Measurements from ENCODE around the gene RALGAPA2. TPM values are rescaled to one million over a fixed set of nuclear protein-coding genes. Genes with fewer than 3 reads are reported as not detected.

RALGAPA2 gene
- total RNA-seq, 2 donors from 2014 or later, result 40.2 to 45.4 TPM

GRCh38 chr20:20390393-20390792, 322.1 kb downstream of the RALGAPA2 start:
- no peaks in the 10 kb centered on the region for H3K27me3 ChIP-seq
- peaks cover 6 to 7% of the 10 kb centered on the region in 2 donors for H3K36me3 ChIP-seq (replicated peaks in 1 of 2; ENCODE audit: insufficient read depth in 1 of 2, low read depth in 2 of 2)
- no peak for DNase-seq
- WGBS, 2 donors, result 89 to 91% methylated on average over 9 of the region's 9 CpGs
- intact Hi-C loops (cut with DNase I), result no loop called here
- no peak for ATAC-seq
- no peak for TF ChIP-seq POLR2A (IDR thresholded peaks at IDR 0.05)
- TF ChIP-seq, protein P1, sequence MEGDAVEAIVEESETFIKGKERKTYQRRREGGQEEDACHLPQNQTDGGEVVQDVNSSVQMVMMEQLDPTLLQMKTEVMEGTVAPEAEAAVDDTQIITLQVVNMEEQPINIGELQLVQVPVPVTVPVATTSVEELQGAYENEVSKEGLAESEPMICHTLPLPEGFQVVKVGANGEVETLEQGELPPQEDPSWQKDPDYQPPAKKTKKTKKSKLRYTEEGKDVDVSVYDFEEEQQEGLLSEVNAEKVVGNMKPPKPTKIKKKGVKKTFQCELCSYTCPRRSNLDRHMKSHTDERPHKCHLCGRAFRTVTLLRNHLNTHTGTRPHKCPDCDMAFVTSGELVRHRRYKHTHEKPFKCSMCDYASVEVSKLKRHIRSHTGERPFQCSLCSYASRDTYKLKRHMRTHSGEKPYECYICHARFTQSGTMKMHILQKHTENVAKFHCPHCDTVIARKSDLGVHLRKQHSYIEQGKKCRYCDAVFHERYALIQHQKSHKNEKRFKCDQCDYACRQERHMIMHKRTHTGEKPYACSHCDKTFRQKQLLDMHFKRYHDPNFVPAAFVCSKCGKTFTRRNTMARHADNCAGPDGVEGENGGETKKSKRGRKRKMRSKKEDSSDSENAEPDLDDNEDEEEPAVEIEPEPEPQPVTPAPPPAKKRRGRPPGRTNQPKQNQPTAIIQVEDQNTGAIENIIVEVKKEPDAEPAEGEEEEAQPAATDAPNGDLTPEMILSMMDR (IDR thresholded peaks at IDR 0.05), result no peak
- no peaks in the 10 kb centered on the region for H3K9me3 ChIP-seq
- no peaks in the 10 kb centered on the region for H3K4me1 ChIP-seq
- no peak overlapping the region for H3K4me3 ChIP-seq
- no peak overlapping the region for H3K27ac ChIP-seq

DNA sequence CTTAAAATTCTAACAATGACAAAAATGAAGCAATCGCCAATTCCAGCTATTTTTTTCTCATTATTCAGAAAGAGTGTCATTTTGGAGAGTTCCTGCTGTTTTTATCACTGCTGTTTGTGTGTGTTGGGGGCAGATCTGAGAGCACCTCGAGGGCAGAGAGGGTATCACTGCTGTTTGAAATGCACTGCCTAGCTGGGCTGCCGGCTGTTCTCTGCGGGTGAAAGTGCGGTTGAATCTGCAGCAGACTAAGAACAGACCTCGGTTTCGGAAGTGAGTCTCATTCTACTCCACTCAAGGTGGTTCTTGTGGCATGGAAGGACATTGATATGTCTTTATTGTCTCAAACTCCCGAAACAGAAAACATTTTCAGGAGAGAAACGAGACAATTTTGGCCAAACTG, 326.3 kb downstream of the RALGAPA2 start:
- ATAC-seq, result no peak
- no peaks in the 10 kb centered on the region for H3K36me3 ChIP-seq (replicated peaks in 1 of 2; ENCODE audit: insufficient read depth in 1 of 2, low read depth in 2 of 2)

GRCh38 chr20:20375862-20376261, 336.6 kb downstream of the RALGAPA2 start:
- 49 to 56% methylated on average over 8 of the region's 8 CpGs for whole genome bisulfite sequencing, 2 donors
- Histone ChIP-seq H3K4me3 (no peak overlapping the region), H3K27ac (no peak overlapping the region), H3K4me1 (no peaks in the 10 kb centered on the region), H3K36me3 (replicated peaks in 1 of 2; ENCODE audit: insufficient read depth in 1 of 2, low read depth in 2 of 2) (no peaks in the 10 kb centered on the region), H3K9me3 (peaks cover 0 to 2% (median 0%) of the 10 kb centered on the region in 3 donors), H3K27me3 (no peaks in the 10 kb centered on the region)
- DNase-seq (no peak), ATAC-seq (no peak)
- no peak for TF ChIP-seq POLR2A (IDR thresholded peaks at IDR 0.05)
- TF ChIP-seq, protein P1 (IDR thresholded peaks at IDR 0.05), result no peak
- intact Hi-C loops (cut with DNase I), result no loop called here

More for the DNA sequence above, 326.3 kb downstream of the RALGAPA2 start:
- TF ChIP-seq, protein P1 (IDR thresholded peaks at IDR 0.05), result no peak
- DNase-seq, result no peak
- H3K4me3 ChIP-seq, result no peak overlapping the region
- H3K27me3 ChIP-seq, result no peaks in the 10 kb centered on the region
- WGBS, 2 donors, result 39 to 48% methylated on average over 9 of the region's 9 CpGs
- intact Hi-C loops (cut with DNase I), result no loop called here
- no peaks in the 10 kb centered on the region for H3K4me1 ChIP-seq
- H3K9me3 ChIP-seq, result no peaks in the 10 kb centered on the region
- H3K27ac ChIP-seq, result no peak overlapping the region

DNA sequence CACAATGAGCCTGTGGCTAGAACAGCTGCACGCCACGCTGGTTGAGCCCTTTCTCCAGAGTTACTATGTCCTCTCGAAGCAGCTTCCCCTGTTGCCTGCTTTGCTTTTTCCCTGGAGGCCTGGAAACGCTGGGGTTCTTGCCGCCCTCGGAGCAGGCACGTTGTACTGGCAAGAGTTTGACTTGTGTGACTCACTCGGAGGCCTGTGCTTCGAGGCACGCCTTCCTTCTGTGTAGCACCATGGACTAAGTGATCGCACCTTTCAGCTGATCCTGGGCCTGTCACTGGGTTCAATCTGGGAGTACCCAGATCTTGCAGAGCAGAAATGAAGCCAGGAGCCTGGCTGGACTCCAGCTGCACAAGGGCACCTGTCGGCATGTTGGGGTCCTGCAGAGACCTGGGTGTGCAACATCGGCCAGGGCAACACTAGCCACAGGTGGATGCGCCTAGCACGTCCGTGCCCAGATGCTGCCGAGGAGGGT, 339.3 kb downstream of the RALGAPA2 start:
- no peak for TF ChIP-seq POLR2A (IDR thresholded peaks at IDR 0.05)
- TF ChIP-seq, protein P1 (IDR thresholded peaks at IDR 0.05), result no peak
- intact Hi-C loops (cut with DNase I), result no loop called here
- no peak for DNase-seq

DNA sequence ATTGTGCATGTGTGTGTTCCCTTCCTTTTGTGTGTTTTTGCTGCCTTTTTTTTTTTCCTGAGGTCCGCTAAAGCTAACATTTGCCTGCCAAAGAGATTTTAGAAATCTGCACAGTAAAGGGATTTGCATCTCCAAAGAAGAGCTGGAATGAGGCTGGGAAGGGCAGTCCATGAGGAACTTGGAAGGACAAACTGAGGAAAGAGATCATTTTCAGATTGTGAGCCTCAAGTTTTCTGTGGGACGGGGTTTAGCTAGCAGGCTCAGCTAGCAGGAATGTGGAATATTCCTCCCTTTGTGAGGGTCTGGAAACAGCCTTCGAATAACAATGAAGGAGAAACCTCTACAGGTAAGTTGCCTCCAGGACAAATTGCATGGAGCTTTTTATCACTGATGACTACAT, 340.8 kb downstream of the RALGAPA2 start:
- DNase-seq, result no peak
- Histone ChIP-seq H3K9me3 (no peaks in the 10 kb centered on the region), H3K27me3 (peaks cover 0 to 10% of the 10 kb centered on the region in 2 donors), H3K27ac (no peak overlapping the region), H3K4me3 (no peak overlapping the region), H3K36me3 (replicated peaks in 1 of 2; ENCODE audit: insufficient read depth in 1 of 2, low read depth in 2 of 2) (no peaks in the 10 kb centered on the region), H3K4me1 (peaks cover 26% of the 10 kb centered on the region)
- ATAC-seq, result no peak
- intact Hi-C loops (cut with DNase I), result no loop called here
- WGBS, 2 donors, result 28 to 39% methylated on average over 3 of the region's 3 CpGs
- TF ChIP-seq, protein P1 (IDR thresholded peaks at IDR 0.05), result no peak
- no peak for TF ChIP-seq POLR2A (IDR thresholded peaks at IDR 0.05)

More for the DNA sequence above, 339.3 kb downstream of the RALGAPA2 start:
- no peak for ATAC-seq
- Histone ChIP-seq H3K36me3 (replicated peaks in 1 of 2; ENCODE audit: insufficient read depth in 1 of 2, low read depth in 2 of 2) (no peaks in the 10 kb centered on the region), H3K27me3 (no peaks in the 10 kb centered on the region), H3K4me3 (no peak overlapping the region), H3K4me1 (peaks cover 13% of the 10 kb centered on the region), H3K27ac (no peak overlapping the region), H3K9me3 (no peaks in the 10 kb centered on the region)
- 44 to 61% methylated on average over 13 to 17 of the region's 17 CpGs for WGBS, 2 donors

All from body of pancreas (tissue), 4 donors.